ENCODE data around the gene DYNLT5.

DNA sequence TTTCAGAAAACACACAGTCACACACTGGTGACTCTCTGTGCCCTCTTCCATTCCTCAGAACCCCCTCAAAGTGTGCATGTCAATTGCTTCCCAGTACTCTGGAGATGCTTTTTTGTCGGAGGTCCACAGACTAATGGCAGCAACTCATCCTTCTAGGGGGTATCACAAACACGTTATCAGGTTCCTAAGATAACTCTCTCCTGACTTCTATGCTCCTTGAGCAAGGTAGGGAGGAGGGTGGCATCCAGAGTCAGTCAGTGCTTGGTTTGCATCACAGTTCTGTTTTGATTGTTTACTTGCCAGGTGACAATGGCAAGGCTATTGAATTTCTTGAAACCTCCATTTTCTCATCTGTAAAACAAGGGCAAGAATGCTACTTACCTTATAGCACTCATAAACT lies 39.4 kb upstream of the DYNLT5 start:
- TF ChIP-seq, protein P1, sequence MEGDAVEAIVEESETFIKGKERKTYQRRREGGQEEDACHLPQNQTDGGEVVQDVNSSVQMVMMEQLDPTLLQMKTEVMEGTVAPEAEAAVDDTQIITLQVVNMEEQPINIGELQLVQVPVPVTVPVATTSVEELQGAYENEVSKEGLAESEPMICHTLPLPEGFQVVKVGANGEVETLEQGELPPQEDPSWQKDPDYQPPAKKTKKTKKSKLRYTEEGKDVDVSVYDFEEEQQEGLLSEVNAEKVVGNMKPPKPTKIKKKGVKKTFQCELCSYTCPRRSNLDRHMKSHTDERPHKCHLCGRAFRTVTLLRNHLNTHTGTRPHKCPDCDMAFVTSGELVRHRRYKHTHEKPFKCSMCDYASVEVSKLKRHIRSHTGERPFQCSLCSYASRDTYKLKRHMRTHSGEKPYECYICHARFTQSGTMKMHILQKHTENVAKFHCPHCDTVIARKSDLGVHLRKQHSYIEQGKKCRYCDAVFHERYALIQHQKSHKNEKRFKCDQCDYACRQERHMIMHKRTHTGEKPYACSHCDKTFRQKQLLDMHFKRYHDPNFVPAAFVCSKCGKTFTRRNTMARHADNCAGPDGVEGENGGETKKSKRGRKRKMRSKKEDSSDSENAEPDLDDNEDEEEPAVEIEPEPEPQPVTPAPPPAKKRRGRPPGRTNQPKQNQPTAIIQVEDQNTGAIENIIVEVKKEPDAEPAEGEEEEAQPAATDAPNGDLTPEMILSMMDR (IDR thresholded peaks at IDR 0.05; ENCODE audit: low read length) = no peak
- TF ChIP-seq EZH2 (optimal IDR thresholded peaks at IDR 0.05; ENCODE audit: low read depth, low read length) = no peak

All from MM.1S (cell line).